Cardiac fibroblast (primary cell): ENCODE data around the gene SREK1IP1.

Experiments
- DNase-seq, 2 donors: peaks; one replicate each; pipeline versions ENCODE4 v3.0.0 to v3.0.0-alpha.2; 2010; ENCODE audit warnings: low read depth in 2 of 2
- H3K4me3 ChIP-seq, 2 donors: replicated peaks in 1 of 2; 1 replicate in 1 of 2; 2 replicates in 1 of 2; pipeline ENCODE4 v1.5.1; 2011; ENCODE audit warnings: low read depth in 2 of 2, low read length in 2 of 2, mild to moderate bottlenecking in 2 of 2, moderate library complexity in 1 of 2
- CTCF ChIP-seq: IDR thresholded peaks from one replicate; pipeline ENCODE4 v1.5.1; 2011; ENCODE audit warnings: low read depth, mild to moderate bottlenecking, low read length, inconsistent platforms

Gene SREK1IP1

GRCh38 chr5:64768358-64769312, at the start of gene SREK1IP1, which contains the start of gene CWC27:
TSS of gene SREK1IP1 (minus strand) at chr5:64768691. CDS start at chr5:64768517, 174 bp downstream.
TSS of gene CWC27 (plus strand) at chr5:64768930. CDS start at chr5:64769147, 217 bp downstream.
- peak; percentile 43 for TF ChIP-seq CTCF
- H3K4me3 ChIP-seq: peak within 1 kb of the TSS; percentile 84 to 91
- DNase-seq: peak; percentile 93 to 95

GRCh38 chr5:64818245-64818644, 49.8 kb upstream of the SREK1IP1 start:
- no peak for DNase-seq
- no peak for TF ChIP-seq CTCF

GRCh38 chr5:64814073-64814472, 45.6 kb upstream of the SREK1IP1 start:
- TF ChIP-seq CTCF: no peak
- no peak overlapping the region for H3K4me3 ChIP-seq
- no peak for DNase-seq

More at GRCh38 chr5:64818245-64818644, 49.8 kb upstream of the SREK1IP1 start:
- H3K4me3 ChIP-seq: no peak overlapping the region

- no peak overlapping the region for H3K4me3 ChIP-seq
- peak; percentile 71 for TF ChIP-seq CTCF
- DNase-seq: peak; percentile 85 to 90
Observed at GRCh38 chr5:64811050-64811640, 42.7 kb upstream of the SREK1IP1 start.

- peak in 1 of 2 donors; percentile 37 for DNase-seq
- no peak for TF ChIP-seq CTCF
- H3K4me3 ChIP-seq: no peak overlapping the region
Observed at GRCh38 chr5:64807520-64807919, 39.0 kb upstream of the SREK1IP1 start.

- no peak for DNase-seq
- no peak for TF ChIP-seq CTCF
- no peak overlapping the region for H3K4me3 ChIP-seq
Observed at GRCh38 chr5:64806537-64806936, 38.0 kb upstream of the SREK1IP1 start.
